HEK293 (cell line): Measurements from ENCODE around the gene HMG20B.
A peak's percentile ranks its signal among the peaks of the same experiment; 100 is the strongest.

Experiments
- GLIS2 ChIP-seq: fragments of 450-650 bp; formaldehyde crosslinking; IDR thresholded peaks from 2 replicates; pipeline ENCODE4 v1.5.1; 2016; ENCODE audit warnings: missing biosample characterization, missing genetic modification characterization
- IKZF3 ChIP-seq: fragments of 450-650 bp; IDR thresholded peaks from 2 replicates; pipeline ENCODE4 v1.5.0; 2018; ENCODE audit warnings: missing biosample characterization, mild to moderate bottlenecking, missing genetic modification characterization, moderate library complexity
- KLF1 ChIP-seq: fragments of 450-650 bp; formaldehyde crosslinking; IDR thresholded peaks from 2 replicates; pipeline ENCODE4 v1.5.1; 2016; ENCODE audit warnings: missing biosample characterization, missing genetic modification characterization
- KLF7 ChIP-seq: fragments of 450-650 bp; formaldehyde crosslinking; IDR thresholded peaks from 2 replicates; pipeline ENCODE4 v1.5.1; 2016; ENCODE audit warnings: missing biosample characterization, missing genetic modification characterization, borderline replicate concordance
- KLF8 ChIP-seq: fragments of 450-650 bp; formaldehyde crosslinking; IDR thresholded peaks from 2 replicates; pipeline ENCODE4 v1.5.1; 2016; ENCODE audit warnings: missing biosample characterization, missing genetic modification characterization
- KLF9 ChIP-seq: fragments of 450-650 bp; formaldehyde crosslinking; IDR thresholded peaks from 2 replicates; pipeline ENCODE4 v1.5.1; 2016; ENCODE audit warnings: missing biosample characterization, missing genetic modification characterization, low read depth
- SCRT2 ChIP-seq: fragments of 450-650 bp; formaldehyde crosslinking; IDR thresholded peaks from 2 replicates; pipeline ENCODE4 v1.5.1; 2016; ENCODE audit warnings: missing biosample characterization, missing genetic modification characterization
- SP3 ChIP-seq: fragments of 450-650 bp; formaldehyde crosslinking; IDR thresholded peaks from 2 replicates; pipeline ENCODE4 v1.5.1; 2016; ENCODE audit warnings: missing biosample characterization, missing genetic modification characterization
- SP7 ChIP-seq: fragments of 450-650 bp; formaldehyde crosslinking; IDR thresholded peaks from 2 replicates; pipeline ENCODE4 v1.5.1; 2016; ENCODE audit warnings: missing biosample characterization, missing genetic modification characterization
- TCF7L2 ChIP-seq: IDR thresholded peaks from 2 replicates; pipeline ENCODE4 v1.6.1; 2011; ENCODE audit warnings: low read depth, mild to moderate bottlenecking, inconsistent platforms, low read length, moderate library complexity, borderline replicate concordance
- ZBTB48 ChIP-seq: fragments of 450-650 bp; formaldehyde crosslinking; IDR thresholded peaks from 2 replicates; pipeline ENCODE4 v1.5.1; 2016; ENCODE audit warnings: missing biosample characterization, missing genetic modification characterization
- ZIC2 ChIP-seq: fragments of 450-650 bp; formaldehyde crosslinking; IDR thresholded peaks from 2 replicates; pipeline ENCODE4 v1.5.1; 2016; ENCODE audit warnings: missing biosample characterization, missing genetic modification characterization
- ZNF10 ChIP-seq: fragments of 450-650 bp; formaldehyde crosslinking; IDR thresholded peaks from 2 replicates; pipeline ENCODE4 v1.5.1; 2017; ENCODE audit warnings: missing biosample characterization, missing genetic modification characterization
- ZNF138 ChIP-seq: fragments of 450-650 bp; formaldehyde crosslinking; IDR thresholded peaks from 2 replicates; pipeline ENCODE4 v1.5.1; 2016; ENCODE audit warnings: missing biosample characterization, missing genetic modification characterization, borderline replicate concordance
- ZNF140 ChIP-seq: fragments of 450-650 bp; formaldehyde crosslinking; IDR thresholded peaks from 2 replicates; pipeline ENCODE4 v1.5.1; 2016; ENCODE audit warnings: missing biosample characterization, missing genetic modification characterization
- ZNF155 ChIP-seq: fragments of 450-650 bp; formaldehyde crosslinking; IDR thresholded peaks from 2 replicates; pipeline ENCODE4 v1.5.1; 2016; ENCODE audit warnings: missing biosample characterization, missing genetic modification characterization
- ZNF19 ChIP-seq: fragments of 450-650 bp; formaldehyde crosslinking; IDR thresholded peaks from 2 replicates; pipeline ENCODE4; 2016; ENCODE audit warnings: missing biosample characterization, missing genetic modification characterization, low read depth
- ZNF214 ChIP-seq: fragments of 450-650 bp; formaldehyde crosslinking; IDR thresholded peaks from 2 replicates; pipeline ENCODE4 v1.5.1; 2017; ENCODE audit warnings: missing biosample characterization, mild to moderate bottlenecking, missing genetic modification characterization, borderline replicate concordance
- ZNF223 ChIP-seq: fragments of 450-650 bp; formaldehyde crosslinking; IDR thresholded peaks from 2 replicates; pipeline ENCODE4 v1.5.1; 2016; ENCODE audit warnings: missing biosample characterization, missing genetic modification characterization
- ZNF362 ChIP-seq: fragments of 450-650 bp; formaldehyde crosslinking; IDR thresholded peaks from 2 replicates; pipeline ENCODE4 v1.5.1; 2016; ENCODE audit warnings: missing biosample characterization, missing genetic modification characterization
- ZNF404 ChIP-seq: fragments of 450-650 bp; formaldehyde crosslinking; IDR thresholded peaks from 2 replicates; pipeline ENCODE4 v1.5.1; 2017; ENCODE audit warnings: missing biosample characterization, missing genetic modification characterization
- ZNF433 ChIP-seq: fragments of 450-650 bp; formaldehyde crosslinking; IDR thresholded peaks from 2 replicates; pipeline ENCODE4 v1.5.1; 2016; ENCODE audit warnings: missing biosample characterization, missing genetic modification characterization, low read depth
- ZNF610 ChIP-seq: fragments of 450-650 bp; formaldehyde crosslinking; IDR thresholded peaks from 2 replicates; pipeline ENCODE4 v1.5.1; 2016; ENCODE audit warnings: missing biosample characterization, missing genetic modification characterization, borderline replicate concordance
- ZNF621 ChIP-seq: fragments of 450-650 bp; formaldehyde crosslinking; IDR thresholded peaks from 2 replicates; pipeline ENCODE4 v1.5.1; 2017; ENCODE audit warnings: missing biosample characterization, missing genetic modification characterization
- ZNF623 ChIP-seq: fragments of 450-650 bp; formaldehyde crosslinking; IDR thresholded peaks from 2 replicates; pipeline ENCODE4 v1.5.1; 2016; ENCODE audit warnings: missing biosample characterization, missing genetic modification characterization
- ZNF626 ChIP-seq: fragments of 450-650 bp; sonication (Bioruptor Pico); formaldehyde crosslinking; IDR thresholded peaks from 2 replicates; pipeline ENCODE4 v1.5.1; 2018; ENCODE audit warnings: missing biosample characterization, missing genetic modification characterization, inconsistent platforms
- ZNF654 ChIP-seq: fragments of 450-650 bp; formaldehyde crosslinking; IDR thresholded peaks from 2 replicates; pipeline ENCODE4 v1.5.1; 2016; ENCODE audit warnings: low read depth, missing biosample characterization, missing genetic modification characterization
- ZNF660 ChIP-seq: fragments of 450-650 bp; IDR thresholded peaks from 2 replicates; pipeline ENCODE4 v1.5.1; 2018; ENCODE audit warnings: missing biosample characterization, mild to moderate bottlenecking, missing genetic modification characterization
- ZNF704 ChIP-seq: fragments of 450-650 bp; formaldehyde crosslinking; IDR thresholded peaks from 2 replicates; pipeline ENCODE4 v1.5.1; 2016; ENCODE audit warnings: missing biosample characterization, missing genetic modification characterization
- TF ChIP-seq, protein P1 (sequence below): IDR thresholded peaks from 2 replicates; pipeline ENCODE4 v1.6.1; 2011; ENCODE audit warnings: mild to moderate bottlenecking, low read depth, low read length, borderline replicate concordance
- TF ChIP-seq, protein P2 (sequence below): fragments of 450-650 bp; formaldehyde crosslinking; IDR thresholded peaks from 2 replicates; pipeline ENCODE4 v1.5.1; 2017; ENCODE audit warnings: missing biosample characterization, missing genetic modification characterization
- TF ChIP-seq, protein P3 (sequence below): fragments of 450-650 bp; formaldehyde crosslinking; IDR thresholded peaks from 2 replicates; pipeline ENCODE4 v1.5.1; 2016; ENCODE audit warnings: missing biosample characterization, missing genetic modification characterization
- TF ChIP-seq, protein P4 (sequence below): fragments of 450-650 bp; formaldehyde crosslinking; IDR thresholded peaks from 2 replicates; pipeline ENCODE4; 2016; ENCODE audit warnings: missing biosample characterization, missing genetic modification characterization

HMG20B gene

DNA sequence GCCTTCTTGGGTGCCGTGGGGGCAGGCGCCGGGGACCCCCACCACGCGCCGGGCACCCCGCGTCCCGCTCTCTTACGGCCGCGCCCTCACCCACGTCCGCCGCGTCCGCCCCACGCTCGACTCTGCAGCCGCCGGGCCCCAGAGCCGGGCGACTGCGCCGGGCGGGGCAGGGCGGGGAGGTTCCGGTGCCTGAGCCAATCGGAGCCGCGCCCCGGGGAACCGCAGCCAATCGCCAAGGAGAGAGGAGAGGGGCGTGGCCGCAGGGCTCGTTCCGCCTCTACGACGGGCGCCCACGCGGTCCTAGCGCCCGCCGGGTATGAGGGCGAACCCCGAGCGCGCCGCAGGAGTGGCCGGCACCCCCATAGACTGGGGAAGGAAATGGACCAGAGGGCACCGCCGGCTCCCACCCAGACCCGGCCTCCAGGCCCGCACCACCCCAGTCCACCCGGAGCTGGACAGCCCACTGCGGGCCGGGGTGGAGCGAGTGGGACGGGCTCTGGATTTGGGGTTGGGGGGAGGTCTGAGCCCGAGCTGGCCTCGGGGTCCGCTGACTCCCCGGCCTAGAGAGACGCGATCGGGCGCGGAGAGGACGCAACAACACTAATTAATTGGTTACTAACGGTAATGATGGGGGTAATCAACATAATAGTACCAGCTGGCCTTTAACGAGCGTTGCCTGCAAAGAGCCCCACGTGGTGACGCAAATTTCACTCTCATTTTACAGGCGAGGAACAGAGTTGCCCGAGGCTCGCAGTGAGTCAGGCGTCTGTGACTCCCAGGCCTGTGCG, 15.1 kb upstream of the HMG20B start, which contains the start of gene MFSD12 (continued):
- TF ChIP-seq SCRT2 (tag by site-specific recombination) = no peak
- peak; percentile 37; the same call in 1 of the 2 replicates for TF ChIP-seq ZNF623 (tag by site-specific recombination)
- TF ChIP-seq ZNF433 = no peak
- TF ChIP-seq ZBTB48 = no peak
- TF ChIP-seq ZNF140 (tag by site-specific recombination) = no peak
- no peak for TF ChIP-seq ZNF362
- no peak for TF ChIP-seq IKZF3 (tag by site-specific recombination)
- no peak for TF ChIP-seq ZNF626 (tag by site-specific recombination)
- no peak for TF ChIP-seq ZNF404 (tag by site-specific recombination)
- TF ChIP-seq SP7 (tag by site-specific recombination) = peak; percentile 85
- peak; percentile 98 for TF ChIP-seq SP3 (tag by site-specific recombination)
- TF ChIP-seq KLF9 = peak; percentile 94
- peak; percentile 14; the same call in 1 of the 2 replicates for TF ChIP-seq ZNF660 (tag by site-specific recombination)
- TF ChIP-seq ZNF138 (tag by site-specific recombination) = no peak
- TF ChIP-seq, protein P1, sequence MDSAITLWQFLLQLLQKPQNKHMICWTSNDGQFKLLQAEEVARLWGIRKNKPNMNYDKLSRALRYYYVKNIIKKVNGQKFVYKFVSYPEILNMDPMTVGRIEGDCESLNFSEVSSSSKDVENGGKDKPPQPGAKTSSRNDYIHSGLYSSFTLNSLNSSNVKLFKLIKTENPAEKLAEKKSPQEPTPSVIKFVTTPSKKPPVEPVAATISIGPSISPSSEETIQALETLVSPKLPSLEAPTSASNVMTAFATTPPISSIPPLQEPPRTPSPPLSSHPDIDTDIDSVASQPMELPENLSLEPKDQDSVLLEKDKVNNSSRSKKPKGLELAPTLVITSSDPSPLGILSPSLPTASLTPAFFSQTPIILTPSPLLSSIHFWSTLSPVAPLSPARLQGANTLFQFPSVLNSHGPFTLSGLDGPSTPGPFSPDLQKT = peak; percentile 81; the same call in 1 of the 2 replicates
- peak; percentile 54; the same call in 1 of the 2 replicates for TF ChIP-seq KLF7
- no peak for TF ChIP-seq ZNF704 (tag by site-specific recombination)
- no peak for TF ChIP-seq ZNF621 (tag by site-specific recombination)
- TF ChIP-seq, protein P2, sequence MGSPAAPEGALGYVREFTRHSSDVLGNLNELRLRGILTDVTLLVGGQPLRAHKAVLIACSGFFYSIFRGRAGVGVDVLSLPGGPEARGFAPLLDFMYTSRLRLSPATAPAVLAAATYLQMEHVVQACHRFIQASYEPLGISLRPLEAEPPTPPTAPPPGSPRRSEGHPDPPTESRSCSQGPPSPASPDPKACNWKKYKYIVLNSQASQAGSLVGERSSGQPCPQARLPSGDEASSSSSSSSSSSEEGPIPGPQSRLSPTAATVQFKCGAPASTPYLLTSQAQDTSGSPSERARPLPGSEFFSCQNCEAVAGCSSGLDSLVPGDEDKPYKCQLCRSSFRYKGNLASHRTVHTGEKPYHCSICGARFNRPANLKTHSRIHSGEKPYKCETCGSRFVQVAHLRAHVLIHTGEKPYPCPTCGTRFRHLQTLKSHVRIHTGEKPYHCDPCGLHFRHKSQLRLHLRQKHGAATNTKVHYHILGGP (tag by site-specific recombination) = no peak
- peak; percentile 69; the same call in 1 of the 2 replicates for TF ChIP-seq ZNF610
- TF ChIP-seq GLIS2 (tag by site-specific recombination) = peak; percentile 80
- no peak for TF ChIP-seq TCF7L2
- TF ChIP-seq, protein P3, sequence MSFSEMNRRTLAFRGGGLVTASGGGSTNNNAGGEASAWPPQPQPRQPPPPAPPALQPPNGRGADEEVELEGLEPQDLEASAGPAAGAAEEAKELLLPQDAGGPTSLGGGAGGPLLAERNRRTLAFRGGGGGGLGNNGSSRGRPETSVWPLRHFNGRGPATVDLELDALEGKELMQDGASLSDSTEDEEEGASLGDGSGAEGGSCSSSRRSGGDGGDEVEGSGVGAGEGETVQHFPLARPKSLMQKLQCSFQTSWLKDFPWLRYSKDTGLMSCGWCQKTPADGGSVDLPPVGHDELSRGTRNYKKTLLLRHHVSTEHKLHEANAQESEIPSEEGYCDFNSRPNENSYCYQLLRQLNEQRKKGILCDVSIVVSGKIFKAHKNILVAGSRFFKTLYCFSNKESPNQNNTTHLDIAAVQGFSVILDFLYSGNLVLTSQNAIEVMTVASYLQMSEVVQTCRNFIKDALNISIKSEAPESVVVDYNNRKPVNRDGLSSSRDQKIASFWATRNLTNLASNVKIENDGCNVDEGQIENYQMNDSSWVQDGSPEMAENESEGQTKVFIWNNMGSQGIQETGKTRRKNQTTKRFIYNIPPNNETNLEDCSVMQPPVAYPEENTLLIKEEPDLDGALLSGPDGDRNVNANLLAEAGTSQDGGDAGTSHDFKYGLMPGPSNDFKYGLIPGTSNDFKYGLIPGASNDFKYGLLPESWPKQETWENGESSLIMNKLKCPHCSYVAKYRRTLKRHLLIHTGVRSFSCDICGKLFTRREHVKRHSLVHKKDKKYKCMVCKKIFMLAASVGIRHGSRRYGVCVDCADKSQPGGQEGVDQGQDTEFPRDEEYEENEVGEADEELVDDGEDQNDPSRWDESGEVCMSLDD (tag by site-specific recombination) = peak; percentile 100
- TF ChIP-seq ZIC2 (tag by site-specific recombination) = peak; percentile 58; the same call in 1 of the 2 replicates
- TF ChIP-seq KLF8 (tag by site-specific recombination) = peak; percentile 99
- TF ChIP-seq ZNF19 (tag by site-specific recombination) = no peak
- no peak for TF ChIP-seq ZNF214 (tag by site-specific recombination)
- TF ChIP-seq KLF1 (tag by site-specific recombination) = peak; percentile 90
- TF ChIP-seq, protein P4, sequence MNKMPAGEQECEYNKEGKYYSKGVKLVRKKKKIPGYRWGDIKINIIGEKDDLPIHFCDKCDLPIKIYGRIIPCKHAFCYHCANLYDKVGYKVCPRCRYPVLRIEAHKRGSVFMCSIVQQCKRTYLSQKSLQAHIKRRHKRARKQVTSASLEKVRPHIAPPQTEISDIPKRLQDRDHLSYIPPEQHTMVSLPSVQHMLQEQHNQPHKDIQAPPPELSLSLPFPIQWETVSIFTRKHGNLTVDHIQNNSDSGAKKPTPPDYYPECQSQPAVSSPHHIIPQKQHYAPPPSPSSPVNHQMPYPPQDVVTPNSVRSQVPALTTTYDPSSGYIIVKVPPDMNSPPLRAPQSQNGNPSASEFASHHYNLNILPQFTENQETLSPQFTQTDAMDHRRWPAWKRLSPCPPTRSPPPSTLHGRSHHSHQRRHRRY (tag by site-specific recombination) = no peak
- no peak for TF ChIP-seq ZNF654
- no peak for TF ChIP-seq ZNF10
- no peak for TF ChIP-seq ZNF155 (tag by site-specific recombination)
- TF ChIP-seq ZNF223 (tag by site-specific recombination) = peak; percentile 99
